ENCODE measurements around the gene PHF23. TPM values are rescaled to one million over a fixed set of nuclear protein-coding genes. Genes with fewer than 3 reads are reported as not detected.

PHF23 gene
- total RNA-seq, 4 donors from 2014 or later, result 9.7 to 68.1 (median 29.7) TPM

MicroRNAs encoded within 50 kb of the gene (microRNA counts, 767-probe panel; counts per million panel counts)
- microRNA hsa-miR-324-3p (0 counts per million in 2 donors), microRNA hsa-miR-324-5p (3,987 to 4,236 counts per million in 2 donors)

Small RNA genes within 50 kb of the gene (microRNA-seq; reads per million reads assigned to microRNA genes)
- gene MIR324 (ENCODE audit: borderline microRNAs expressed, borderline replicate concordance), result 541 reads per million, percentile 76 among the genes with 10 or more reads in this experiment

Small RNA genes within 50 kb of the gene (small RNA-seq; reads per million reads assigned to genes)
- gene AC120057.4 (not detected), gene MIR324 (0.42 reads per million), gene RF00019 (not detected)

Other genes starting within 250 kb of the PHF23 start
- under 1 TPM in 2 of 4 donors, not detected in 2; 0.14 to 0.34 TPM for gene ALOX12, start 243.4 kb downstream of the PHF23 start, total RNA-seq
- gene RNASEK, start 226.8 kb downstream of the PHF23 start, total RNA-seq, result 100 to 1,000 TPM in 2 of 4 donors, 10 to 100 TPM in 2; 30.8 to 153 (median 101) TPM
- gene BCL6B, start 216.4 kb downstream of the PHF23 start, total RNA-seq, result 10 to 100 TPM in 3 of 4 donors, 1 to 10 TPM in 1; 9.7 to 32.8 (median 22.7) TPM
- 1 to 10 TPM in 1 of 4 donors, under 1 TPM in 1, not detected in 2; 0.51 to 3.4 TPM for gene SLC16A13, start 203.4 kb downstream of the PHF23 start, total RNA-seq
- gene SLC16A11, start 195.4 kb downstream of the PHF23 start, total RNA-seq, result 1 to 10 TPM in 1 of 4 donors, under 1 TPM in 3; 0.14 to 10.0 (median 0.85) TPM
- 1 to 10 TPM in 2 of 4 donors, not detected in 2; 1.5 to 3.5 TPM for gene CLEC10A, start 159.2 kb downstream of the PHF23 start, total RNA-seq
- gene ASGR2, start 124.6 kb downstream of the PHF23 start, total RNA-seq, result not detected
- 1 to 10 TPM in 2 of 4 donors, under 1 TPM in 1, not detected in 1; 0.77 to 3.2 (median 1.8) TPM for gene ASGR1, start 60.1 kb downstream of the PHF23 start, total RNA-seq
- gene DLG4, start 19.6 kb downstream of the PHF23 start, total RNA-seq, result 10 to 100 TPM; 22.8 to 64.0 (median 48.4) TPM
- 100 to 1,000 TPM; 167 to 800 (median 399) TPM for gene ACADVL, start 19.5 kb downstream of the PHF23 start, total RNA-seq
- 10 to 100 TPM in 3 of 4 donors, 1 to 10 TPM in 1; 5.1 to 83.2 (median 53.5) TPM for gene DVL2, start 4.9 kb downstream of the PHF23 start, total RNA-seq
- gene GABARAP, start 3.0 kb upstream of the PHF23 start, total RNA-seq, result 100 to 1,000 TPM; 220 to 467 (median 366) TPM
- gene CTDNEP1, start 12.3 kb upstream of the PHF23 start, total RNA-seq, result 100 to 1,000 TPM in 1 of 4 donors, 10 to 100 TPM in 3; 13.8 to 115 (median 37.2) TPM
- 10 to 100 TPM; 41.9 to 65.6 (median 51.3) TPM for gene ELP5, start 12.8 kb upstream of the PHF23 start, total RNA-seq
- gene CLDN7, start 23.0 kb upstream of the PHF23 start, total RNA-seq, result 10 to 100 TPM in 1 of 4 donors, under 1 TPM in 3; 0.29 to 24.4 (median 0.68) TPM
- gene SLC2A4, start 42.3 kb upstream of the PHF23 start, total RNA-seq, result 10 to 100 TPM in 2 of 4 donors, 1 to 10 TPM in 2; 1.8 to 25.9 (median 12.6) TPM
- gene YBX2, start 55.2 kb upstream of the PHF23 start, total RNA-seq, result 1 to 10 TPM in 2 of 4 donors, not detected in 2; 2.4 to 4.4 TPM
- 100 to 1,000 TPM in 3 of 4 donors, 10 to 100 TPM in 1; 75.3 to 219 (median 198) TPM for gene EIF5A, start 68.2 kb upstream of the PHF23 start, total RNA-seq
- 10 to 100 TPM; 34.0 to 68.3 (median 43.9) TPM for gene GPS2, start 75.9 kb upstream of the PHF23 start, total RNA-seq
- gene NEURL4, start 89.9 kb upstream of the PHF23 start, total RNA-seq, result 10 to 100 TPM; 12.4 to 64.7 (median 34.1) TPM
- gene ACAP1, start 97.1 kb upstream of the PHF23 start, total RNA-seq, result 10 to 100 TPM in 1 of 4 donors, 1 to 10 TPM in 2, under 1 TPM in 1; 0.29 to 11.2 (median 1.7) TPM
- 10 to 100 TPM in 1 of 4 donors, 1 to 10 TPM in 3; 2.6 to 14.7 (median 7.2) TPM for gene KCTD11, start 112.7 kb upstream of the PHF23 start, total RNA-seq
- gene TMEM95, start 115.7 kb upstream of the PHF23 start, total RNA-seq, result not detected
- gene TNK1, start 141.6 kb upstream of the PHF23 start, total RNA-seq, result 1 to 10 TPM in 3 of 4 donors, under 1 TPM in 1; 0.26 to 9.2 (median 1.8) TPM
- 10 to 100 TPM in 3 of 4 donors, under 1 TPM in 1; 0.77 to 42.6 (median 17.6) TPM for gene PLSCR3, start 155.1 kb upstream of the PHF23 start, total RNA-seq
- gene TMEM256, start 164.6 kb upstream of the PHF23 start, total RNA-seq, result 100 to 1,000 TPM in 3 of 4 donors, 10 to 100 TPM in 1; 26.0 to 131 (median 115) TPM
- 10 to 100 TPM; 14.2 to 81.9 (median 19.7) TPM for gene NLGN2, start 168.4 kb upstream of the PHF23 start, total RNA-seq
- not detected for gene SPEM1, start 180.9 kb upstream of the PHF23 start, total RNA-seq
- not detected for gene SPEM2, start 186.2 kb upstream of the PHF23 start, total RNA-seq
- not detected for gene SPEM3, start 189.4 kb upstream of the PHF23 start, total RNA-seq
- 1 to 10 TPM in 2 of 4 donors, under 1 TPM in 1, not detected in 1; 0.29 to 2.8 (median 2.0) TPM for gene TMEM102, start 196.0 kb upstream of the PHF23 start, total RNA-seq
- gene FGF11, start 200.1 kb upstream of the PHF23 start, total RNA-seq, result 10 to 100 TPM in 1 of 4 donors, 1 to 10 TPM in 2, not detected in 1; 2.8 to 17.9 (median 6.2) TPM
- 10 to 100 TPM in 2 of 4 donors, 1 to 10 TPM in 2; 3.2 to 16.9 (median 10.9) TPM for gene CHRNB1, start 205.6 kb upstream of the PHF23 start, total RNA-seq
- gene ZBTB4, start 240.2 kb upstream of the PHF23 start, total RNA-seq, result 100 to 1,000 TPM in 1 of 4 donors, 10 to 100 TPM in 3; 22.7 to 116 (median 39.2) TPM
- gene SLC35G6, start 242.0 kb upstream of the PHF23 start, total RNA-seq, result not detected
- gene POLR2A, start 244.9 kb upstream of the PHF23 start, total RNA-seq, result 100 to 1,000 TPM in 2 of 4 donors, 10 to 100 TPM in 2; 19.7 to 167 (median 77.6) TPM